ENCODE results near the gene SLC38A11.

DNA sequence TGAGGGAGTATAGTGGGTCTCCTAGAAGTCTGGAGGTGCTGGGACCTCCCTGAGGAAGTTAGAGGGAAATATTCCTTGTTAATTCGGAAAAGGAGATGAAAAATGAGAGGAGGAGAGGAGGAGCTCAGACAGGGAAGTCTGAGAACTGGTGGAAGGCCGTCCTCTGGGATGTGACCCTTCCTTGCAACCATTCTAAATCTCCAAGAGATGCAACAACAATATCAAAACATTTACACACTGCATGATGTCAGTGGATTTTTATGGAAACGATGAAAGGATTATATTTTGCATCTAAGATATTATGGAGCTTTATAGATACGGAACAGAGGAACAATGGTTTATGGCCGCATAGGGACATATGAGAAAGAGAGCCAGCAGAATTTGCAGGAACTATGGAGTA is 63.9 kb downstream of the SLC38A11 start:
- TF ChIP-seq, protein P1, sequence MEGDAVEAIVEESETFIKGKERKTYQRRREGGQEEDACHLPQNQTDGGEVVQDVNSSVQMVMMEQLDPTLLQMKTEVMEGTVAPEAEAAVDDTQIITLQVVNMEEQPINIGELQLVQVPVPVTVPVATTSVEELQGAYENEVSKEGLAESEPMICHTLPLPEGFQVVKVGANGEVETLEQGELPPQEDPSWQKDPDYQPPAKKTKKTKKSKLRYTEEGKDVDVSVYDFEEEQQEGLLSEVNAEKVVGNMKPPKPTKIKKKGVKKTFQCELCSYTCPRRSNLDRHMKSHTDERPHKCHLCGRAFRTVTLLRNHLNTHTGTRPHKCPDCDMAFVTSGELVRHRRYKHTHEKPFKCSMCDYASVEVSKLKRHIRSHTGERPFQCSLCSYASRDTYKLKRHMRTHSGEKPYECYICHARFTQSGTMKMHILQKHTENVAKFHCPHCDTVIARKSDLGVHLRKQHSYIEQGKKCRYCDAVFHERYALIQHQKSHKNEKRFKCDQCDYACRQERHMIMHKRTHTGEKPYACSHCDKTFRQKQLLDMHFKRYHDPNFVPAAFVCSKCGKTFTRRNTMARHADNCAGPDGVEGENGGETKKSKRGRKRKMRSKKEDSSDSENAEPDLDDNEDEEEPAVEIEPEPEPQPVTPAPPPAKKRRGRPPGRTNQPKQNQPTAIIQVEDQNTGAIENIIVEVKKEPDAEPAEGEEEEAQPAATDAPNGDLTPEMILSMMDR (IDR thresholded peaks at IDR 0.05) = no peak
- TF ChIP-seq POLR2A (IDR thresholded peaks at IDR 0.05) = no peak
